HepG2 (cell line): ENCODE measurements around the gene NPTXR. TPM values are rescaled to one million over a fixed set of nuclear protein-coding genes. Genes with fewer than 3 reads are reported as not detected.

Experiments
- ATAC-seq: fragments of 200-7000 bp; cut with Tn5 transposase; 3 replicates; pipeline ENCODE4 v1.9.1; 2020; ENCODE audit warnings: mild to moderate bottlenecking, moderate library complexity
- BruUV-seq: library from RNA; stranded (reverse); fragments of 400-500 nt; replicated peaks from 2 replicates; lab custom pipeline; 2021; lab: Mats Ljungman, UMichigan
- CTCF ChIA-PET: fragments of 300-600 bp; formaldehyde crosslinking; extraction: SDS; loops from one replicate; lab custom pipeline; 2021; ENCODE audit warnings: low total read pairs, inconsistent platforms, low intra/inter-chr PET ratio; lab: Yijun Ruan, JAX
- POLR2A ChIA-PET: fragments of 350-600 bp; sonication (Branson Sonifier 250); formaldehyde crosslinking; loops from one replicate; lab custom pipeline; 2020; ENCODE audit warnings: antibody characterized with exemption, inconsistent platforms; lab: Yijun Ruan, JAX
- DNase-seq: peaks from one replicate; pipeline ENCODE4 v3.0.0-alpha.2; 2015; ENCODE audit warnings: low spot score
- FAIRE-seq: peaks from 3 replicates; lab custom pipeline; 2011; peaks lifted over from hg19 to GRCh38; lab: Jason Lieb, UNC
- H2AFZ ChIP-seq: one replicate; pipeline ENCODE4 v1.6.1; 2011; ENCODE audit warnings: low read length, inconsistent platforms
- H3K27ac ChIP-seq: fragments of 300-600 bp; 3 replicates; pipeline ENCODE4 v1.8.0; 2011; ENCODE audit warnings: mixed run types, mild to moderate bottlenecking, mixed read lengths, low read length, inconsistent platforms; ENCODE audit not compliant: insufficient read depth; ENCODE audit errors: extremely low read length
- H3K27me3 ChIP-seq, 2 experiments: fragments of 200-600 bp in 1 of 2; 2 replicates in 1 of 2; 3 replicates in 1 of 2; pipeline versions ENCODE4 v1.6.0 to v1.8.0; 2011; ENCODE audit warnings: low read length in 2 of 2, mild to moderate bottlenecking in 2 of 2, moderate library complexity in 2 of 2, inconsistent platforms in 1 of 2; ENCODE audit not compliant: insufficient read depth in 2 of 2, control insufficient read depth in 1 of 2
- H3K36me3 ChIP-seq, 2 experiments: fragments of 200-600 bp in 1 of 2; replicated peaks in 1 of 2; 2 replicates in 1 of 2; 3 replicates in 1 of 2; pipeline versions ENCODE4 v1.5.1 to v1.8.0; 2011; ENCODE audit warnings: low read length in 2 of 2, inconsistent platforms in 1 of 2; ENCODE audit not compliant: insufficient read depth in 2 of 2, control insufficient read depth in 1 of 2
- H3K4me1 ChIP-seq: 2 replicates; pipeline ENCODE4 v1.5.1; 2012; ENCODE audit warnings: low read length, inconsistent platforms; ENCODE audit not compliant: insufficient read depth
- H3K4me2 ChIP-seq: 2 replicates; pipeline ENCODE4 v1.6.0; 2011; ENCODE audit warnings: low read depth, low read length, inconsistent platforms
- H3K4me3 ChIP-seq, 3 experiments: fragments of 200-600 bp in 1 of 3; sonication (generic), shearing (Covaris generic) in 1 of 3; replicated peaks in 1 of 3; 2 replicates each; pipeline ENCODE4 v1.5.1; 2011 to 2016; ENCODE audit warnings: low read length in 3 of 3, inconsistent platforms in 2 of 3, low read depth in 2 of 3, mild to moderate bottlenecking in 2 of 3, control low read depth in 1 of 3, mixed read lengths in 1 of 3; ENCODE audit not compliant: insufficient read depth in 1 of 3
- H3K79me2 ChIP-seq: one replicate; pipeline ENCODE4 v1.6.1; 2011; ENCODE audit warnings: low read length, inconsistent platforms; ENCODE audit not compliant: insufficient read depth
- H3K9ac ChIP-seq: 2 replicates; pipeline ENCODE4 v1.6.0; 2011; ENCODE audit warnings: mild to moderate bottlenecking, low read depth, low read length, inconsistent platforms; ENCODE audit not compliant: insufficient read depth
- H3K9me3 ChIP-seq: 2 replicates; pipeline ENCODE4 v1.5.1; 2012; ENCODE audit warnings: mild to moderate bottlenecking, low read length
- H4K20me1 ChIP-seq: 2 replicates; pipeline ENCODE4 v1.6.0; 2011; ENCODE audit warnings: inconsistent platforms, mild to moderate bottlenecking, low read length, moderate library complexity; ENCODE audit not compliant: insufficient read depth
- HDAC6 ChIP-seq: fragments of 200-600 bp; sonication (generic); IDR thresholded peaks from 2 replicates; pipeline ENCODE4 v1.7.0; 2017; ENCODE audit warnings: mild to moderate bottlenecking, antibody characterized with exemption, low read length, low read depth
- MIXL1 ChIP-seq: IDR thresholded peaks from 2 replicates; pipeline ENCODE4 v1.6.1; 2016
- XBP1 ChIP-seq: sonication (generic); formaldehyde crosslinking; IDR thresholded peaks from 2 replicates; pipeline ENCODE4 v1.5.0; 2020; ENCODE audit warnings: missing genetic modification reagents
- YEATS4 ChIP-seq: sonication (generic); formaldehyde crosslinking; IDR thresholded peaks from 2 replicates; pipeline ENCODE4 v1.4.0; 2020; ENCODE audit warnings: missing genetic modification reagents, borderline replicate concordance
- ZNF30 ChIP-seq: sonication (generic); formaldehyde crosslinking; IDR thresholded peaks from 2 replicates; pipeline ENCODE4 v1.5.0; 2020; ENCODE audit warnings: mild to moderate bottlenecking, missing genetic modification reagents
- ZNF367 ChIP-seq: sonication (generic); formaldehyde crosslinking; IDR thresholded peaks from 2 replicates; pipeline ENCODE4 v1.4.0; 2020; ENCODE audit warnings: missing genetic modification reagents, borderline replicate concordance
- ZNF460 ChIP-seq: sonication (generic); formaldehyde crosslinking; IDR thresholded peaks from 2 replicates; pipeline ENCODE4 v1.5.1; 2020; ENCODE audit warnings: missing genetic modification reagents, mild to moderate bottlenecking, borderline replicate concordance
- WGBS: methylation state at CpG from one replicate; pipeline ENCODE4 v1.1.6; 2017; ENCODE audit warnings: low lambda C conversion rate; 5-methylcytosine and 5-hydroxymethylcytosine counted together
- in situ Hi-C: cut with HindIII; loops from 2 replicates; pipeline ENCODE4 v1.10.0; 2017; ENCODE audit warnings: low pct_unique_long_range_greater_than_20kb; ENCODE audit not compliant: extremely low pct_ligation_motif_present
- intact Hi-C: fragments of 100-400 bp; cut with micrococcal nuclease; formaldehyde crosslinking; loops from one replicate; pipeline ENCODE4 v1.10.0; 2022; ENCODE audit not compliant: unreplicated experiment
- polyA plus RNA-seq, 8 experiments: library from polyadenylated mRNA; depleted of rRNA in 3 of 8; stranded (reverse) in 7 of 8; unstranded in 1 of 8; fragments of >200 nt; fragmentation: Illumina TruSeq in 4 of 8; extraction: Trizol in 4 of 8; gene quantifications; 2 replicates each; pipeline versions ENCODE4 v1.2.1 to v1.2.3, GENCODE V29; 2011 to 2016; ENCODE audit warnings: low read depth in 4 of 8, missing spikeins in 1 of 8, mixed read lengths in 1 of 8; ENCODE audit not compliant: insufficient read depth in 1 of 8
- total RNA-seq, 5 experiments: library from RNA; depleted of rRNA; stranded (reverse); fragments of >200 nt; fragmentation: Illumina TruSeq; extraction: Trizol; gene quantifications; 2 replicates each; pipeline ENCODE4 v1.2.3, GENCODE V29; 2016; ENCODE audit warnings: low read depth in 1 of 5
- TF ChIP-seq, protein P1 (sequence below): sonication (generic); formaldehyde crosslinking; conservative IDR thresholded peaks from 2 replicates; pipeline ENCODE4 v1.8.0; 2022; ENCODE audit warnings: missing genetic modification reagents
- TF ChIP-seq, protein P2 (sequence below): IDR thresholded peaks from 2 replicates; pipeline ENCODE4 v1.6.1; 2016; ENCODE audit warnings: control low read depth
- TF ChIP-seq, protein P3 (sequence below): sonication (generic); formaldehyde crosslinking; IDR thresholded peaks from 2 replicates; pipeline ENCODE4 v1.5.1; 2020; ENCODE audit warnings: mild to moderate bottlenecking, missing genetic modification reagents, moderate library complexity
- TF ChIP-seq, protein P4 (sequence below): sonication (generic); formaldehyde crosslinking; IDR thresholded peaks from 2 replicates; pipeline ENCODE4 v1.4.0; 2020; ENCODE audit warnings: mild to moderate bottlenecking, missing genetic modification reagents, borderline replicate concordance

The NPTXR gene
- total and polyA plus RNA-seq, 2 of the 13 experiments (the other 11 are each of a cell fraction or from before 2014, with no cell fraction given) = 2.6 to 4.8 TPM

DNA sequence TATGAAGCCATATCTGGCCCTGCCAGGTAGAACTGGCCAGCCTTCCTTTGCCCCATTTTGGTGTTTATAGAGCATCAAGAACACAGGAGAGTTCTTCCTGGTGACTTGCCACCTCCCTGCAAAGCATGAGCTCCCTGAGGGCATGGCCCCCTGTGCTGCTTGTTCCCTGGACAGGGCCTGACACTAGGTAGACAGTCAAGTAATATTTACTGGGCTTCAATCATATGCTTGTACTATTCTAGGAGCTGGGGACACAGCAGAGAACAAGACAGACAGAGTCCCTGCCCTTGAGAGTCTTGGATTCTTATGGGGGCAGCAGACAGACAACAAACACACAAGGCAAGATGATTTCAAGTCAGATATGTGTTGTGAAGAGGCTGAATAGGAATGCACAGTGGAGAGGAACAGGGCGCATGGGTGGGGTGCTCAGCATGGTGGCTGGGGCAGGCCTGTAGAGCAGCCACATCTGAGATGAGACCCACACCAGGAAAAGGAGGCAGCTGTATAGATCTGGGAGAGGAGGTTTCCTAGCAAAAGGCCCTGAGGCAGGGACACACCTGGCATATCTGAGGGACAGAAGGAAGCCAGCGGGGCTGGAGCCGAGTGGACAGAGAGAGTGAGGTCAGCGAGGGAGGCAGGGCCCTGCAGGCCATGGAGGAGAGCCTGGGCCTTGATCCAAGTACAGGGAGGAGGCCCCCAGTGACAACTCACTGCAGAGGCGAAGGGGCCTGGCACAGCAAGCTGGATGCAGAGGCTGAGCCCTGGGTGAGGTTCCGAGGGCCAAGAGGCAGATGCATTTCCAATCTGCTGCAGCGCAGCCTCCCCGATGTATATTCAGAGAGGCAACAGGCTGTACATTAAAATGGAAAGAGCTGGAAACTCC, 38.4 kb upstream of the NPTXR start:
- Histone ChIP-seq H4K20me1 (no peaks in the 10 kb centered on the region), H3K79me2 (no peaks in the 10 kb centered on the region), H3K4me1 (no peaks in the 10 kb centered on the region), H3K9me3 (no peaks in the 10 kb centered on the region), H3K9ac (no peak overlapping the region), H2AFZ (no peak overlapping the region), H3K36me3 (no peaks in the 10 kb centered on the region), H3K27ac (no peak overlapping the region), H3K4me2 (no peak overlapping the region), H3K27me3 (peaks cover 0 to 18% of the 10 kb centered on the region in 2 experiments; a peak in 4 of 5 replicates), H3K4me3 (no peak overlapping the region)
- ATAC-seq (no peak), DNase-seq (no peak), FAIRE-seq (no peak)
- 29% methylated on average over 4 of the region's 8 CpGs for WGBS
- intact Hi-C loops = no loop called here
- in situ Hi-C loops = no loop called here
- TF ChIP-seq MIXL1 (CRISPR knock-in tag) (no peak), ZNF460 (CRISPR knock-in tag) (no peak), HDAC6 (no peak), ZNF30 (CRISPR knock-in tag) (no peak), YEATS4 (CRISPR knock-in tag) (no peak), ZNF367 (CRISPR knock-in tag) (no peak), XBP1 (CRISPR knock-in tag) (no peak)
- TF ChIP-seq, protein P1, sequence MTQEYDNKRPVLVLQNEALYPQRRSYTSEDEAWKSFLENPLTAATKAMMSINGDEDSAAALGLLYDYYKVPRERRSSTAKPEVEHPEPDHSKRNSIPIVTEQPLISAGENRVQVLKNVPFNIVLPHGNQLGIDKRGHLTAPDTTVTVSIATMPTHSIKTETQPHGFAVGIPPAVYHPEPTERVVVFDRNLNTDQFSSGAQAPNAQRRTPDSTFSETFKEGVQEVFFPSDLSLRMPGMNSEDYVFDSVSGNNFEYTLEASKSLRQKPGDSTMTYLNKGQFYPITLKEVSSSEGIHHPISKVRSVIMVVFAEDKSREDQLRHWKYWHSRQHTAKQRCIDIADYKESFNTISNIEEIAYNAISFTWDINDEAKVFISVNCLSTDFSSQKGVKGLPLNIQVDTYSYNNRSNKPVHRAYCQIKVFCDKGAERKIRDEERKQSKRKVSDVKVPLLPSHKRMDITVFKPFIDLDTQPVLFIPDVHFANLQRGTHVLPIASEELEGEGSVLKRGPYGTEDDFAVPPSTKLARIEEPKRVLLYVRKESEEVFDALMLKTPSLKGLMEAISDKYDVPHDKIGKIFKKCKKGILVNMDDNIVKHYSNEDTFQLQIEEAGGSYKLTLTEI (CRISPR knock-in tag) = no peak
- TF ChIP-seq, protein P2, sequence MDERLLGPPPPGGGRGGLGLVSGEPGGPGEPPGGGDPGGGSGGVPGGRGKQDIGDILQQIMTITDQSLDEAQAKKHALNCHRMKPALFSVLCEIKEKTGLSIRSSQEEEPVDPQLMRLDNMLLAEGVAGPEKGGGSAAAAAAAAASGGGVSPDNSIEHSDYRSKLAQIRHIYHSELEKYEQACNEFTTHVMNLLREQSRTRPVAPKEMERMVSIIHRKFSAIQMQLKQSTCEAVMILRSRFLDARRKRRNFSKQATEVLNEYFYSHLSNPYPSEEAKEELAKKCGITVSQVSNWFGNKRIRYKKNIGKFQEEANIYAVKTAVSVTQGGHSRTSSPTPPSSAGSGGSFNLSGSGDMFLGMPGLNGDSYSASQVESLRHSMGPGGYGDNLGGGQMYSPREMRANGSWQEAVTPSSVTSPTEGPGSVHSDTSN (CRISPR knock-in tag) = no peak
- TF ChIP-seq, protein P3, sequence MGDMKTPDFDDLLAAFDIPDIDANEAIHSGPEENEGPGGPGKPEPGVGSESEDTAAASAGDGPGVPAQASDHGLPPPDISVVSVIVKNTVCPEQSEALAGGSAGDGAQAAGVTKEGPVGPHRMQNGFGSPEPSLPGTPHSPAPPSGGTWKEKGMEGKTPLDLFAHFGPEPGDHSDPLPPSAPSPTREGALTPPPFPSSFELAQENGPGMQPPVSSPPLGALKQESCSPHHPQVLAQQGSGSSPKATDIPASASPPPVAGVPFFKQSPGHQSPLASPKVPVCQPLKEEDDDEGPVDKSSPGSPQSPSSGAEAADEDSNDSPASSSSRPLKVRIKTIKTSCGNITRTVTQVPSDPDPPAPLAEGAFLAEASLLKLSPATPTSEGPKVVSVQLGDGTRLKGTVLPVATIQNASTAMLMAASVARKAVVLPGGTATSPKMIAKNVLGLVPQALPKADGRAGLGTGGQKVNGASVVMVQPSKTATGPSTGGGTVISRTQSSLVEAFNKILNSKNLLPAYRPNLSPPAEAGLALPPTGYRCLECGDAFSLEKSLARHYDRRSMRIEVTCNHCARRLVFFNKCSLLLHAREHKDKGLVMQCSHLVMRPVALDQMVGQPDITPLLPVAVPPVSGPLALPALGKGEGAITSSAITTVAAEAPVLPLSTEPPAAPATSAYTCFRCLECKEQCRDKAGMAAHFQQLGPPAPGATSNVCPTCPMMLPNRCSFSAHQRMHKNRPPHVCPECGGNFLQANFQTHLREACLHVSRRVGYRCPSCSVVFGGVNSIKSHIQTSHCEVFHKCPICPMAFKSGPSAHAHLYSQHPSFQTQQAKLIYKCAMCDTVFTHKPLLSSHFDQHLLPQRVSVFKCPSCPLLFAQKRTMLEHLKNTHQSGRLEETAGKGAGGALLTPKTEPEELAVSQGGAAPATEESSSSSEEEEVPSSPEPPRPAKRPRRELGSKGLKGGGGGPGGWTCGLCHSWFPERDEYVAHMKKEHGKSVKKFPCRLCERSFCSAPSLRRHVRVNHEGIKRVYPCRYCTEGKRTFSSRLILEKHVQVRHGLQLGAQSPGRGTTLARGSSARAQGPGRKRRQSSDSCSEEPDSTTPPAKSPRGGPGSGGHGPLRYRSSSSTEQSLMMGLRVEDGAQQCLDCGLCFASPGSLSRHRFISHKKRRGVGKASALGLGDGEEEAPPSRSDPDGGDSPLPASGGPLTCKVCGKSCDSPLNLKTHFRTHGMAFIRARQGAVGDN (CRISPR knock-in tag) = no peak
- TF ChIP-seq, protein P4, sequence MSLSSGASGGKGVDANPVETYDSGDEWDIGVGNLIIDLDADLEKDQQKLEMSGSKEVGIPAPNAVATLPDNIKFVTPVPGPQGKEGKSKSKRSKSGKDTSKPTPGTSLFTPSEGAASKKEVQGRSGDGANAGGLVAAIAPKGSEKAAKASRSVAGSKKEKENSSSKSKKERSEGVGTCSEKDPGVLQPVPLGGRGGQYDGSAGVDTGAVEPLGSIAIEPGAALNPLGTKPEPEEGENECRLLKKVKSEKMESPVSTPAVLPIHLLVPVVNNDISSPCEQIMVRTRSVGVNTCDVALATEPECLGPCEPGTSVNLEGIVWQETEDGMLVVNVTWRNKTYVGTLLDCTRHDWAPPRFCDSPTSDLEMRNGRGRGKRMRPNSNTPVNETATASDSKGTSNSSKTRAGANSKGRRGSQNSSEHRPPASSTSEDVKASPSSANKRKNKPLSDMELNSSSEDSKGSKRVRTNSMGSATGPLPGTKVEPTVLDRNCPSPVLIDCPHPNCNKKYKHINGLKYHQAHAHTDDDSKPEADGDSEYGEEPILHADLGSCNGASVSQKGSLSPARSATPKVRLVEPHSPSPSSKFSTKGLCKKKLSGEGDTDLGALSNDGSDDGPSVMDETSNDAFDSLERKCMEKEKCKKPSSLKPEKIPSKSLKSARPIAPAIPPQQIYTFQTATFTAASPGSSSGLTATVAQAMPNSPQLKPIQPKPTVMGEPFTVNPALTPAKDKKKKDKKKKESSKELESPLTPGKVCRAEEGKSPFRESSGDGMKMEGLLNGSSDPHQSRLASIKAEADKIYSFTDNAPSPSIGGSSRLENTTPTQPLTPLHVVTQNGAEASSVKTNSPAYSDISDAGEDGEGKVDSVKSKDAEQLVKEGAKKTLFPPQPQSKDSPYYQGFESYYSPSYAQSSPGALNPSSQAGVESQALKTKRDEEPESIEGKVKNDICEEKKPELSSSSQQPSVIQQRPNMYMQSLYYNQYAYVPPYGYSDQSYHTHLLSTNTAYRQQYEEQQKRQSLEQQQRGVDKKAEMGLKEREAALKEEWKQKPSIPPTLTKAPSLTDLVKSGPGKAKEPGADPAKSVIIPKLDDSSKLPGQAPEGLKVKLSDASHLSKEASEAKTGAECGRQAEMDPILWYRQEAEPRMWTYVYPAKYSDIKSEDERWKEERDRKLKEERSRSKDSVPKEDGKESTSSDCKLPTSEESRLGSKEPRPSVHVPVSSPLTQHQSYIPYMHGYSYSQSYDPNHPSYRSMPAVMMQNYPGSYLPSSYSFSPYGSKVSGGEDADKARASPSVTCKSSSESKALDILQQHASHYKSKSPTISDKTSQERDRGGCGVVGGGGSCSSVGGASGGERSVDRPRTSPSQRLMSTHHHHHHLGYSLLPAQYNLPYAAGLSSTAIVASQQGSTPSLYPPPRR = no peak
- ChIA-PET POLR2A (no interaction called here), CTCF (no interaction called here)
- no TSS peak for BruUV-seq
